Nephron (organoid): ENCODE measurements around the gene APOBEC3C.
"Not testable (repeated sequence)": the region's sequence is repeated elsewhere in the genome, so short reads cannot be mapped to it uniquely, and the experiment has no call there.

Experiments
- H3K27ac Mint-ChIP-seq, 3 experiments: 2 replicates each; pipeline ENCODE4 v1.8.0; 2020; ENCODE audit warnings: mixed read lengths in 3 of 3, mild to moderate bottlenecking in 2 of 3, moderate library complexity in 1 of 3
- H3K27me3 Mint-ChIP-seq: 2 replicates; pipeline ENCODE4 v1.8.0; 2021; ENCODE audit warnings: low read depth, mild to moderate bottlenecking, moderate library complexity, mixed read lengths
- H3K36me3 Mint-ChIP-seq: 2 replicates; pipeline ENCODE4 v1.8.0; 2020; ENCODE audit warnings: low read depth, mixed read lengths
- H3K4me1 Mint-ChIP-seq: 2 replicates; pipeline ENCODE4 v1.8.0; 2020; ENCODE audit warnings: mixed read lengths
- H3K4me3 Mint-ChIP-seq, 3 experiments: 2 replicates each; pipeline ENCODE4 v1.8.0; 2020; ENCODE audit warnings: mild to moderate bottlenecking in 3 of 3, mixed read lengths in 3 of 3, moderate library complexity in 2 of 3
- H3K9me3 Mint-ChIP-seq: 2 replicates; pipeline ENCODE4 v1.8.0; 2020; ENCODE audit warnings: mixed read lengths
- TF ChIP-seq, protein P1 (sequence below), 3 experiments: fragments of 200-600 bp; sonication (generic); IDR thresholded peaks; one replicate each; pipeline ENCODE4 v1.5.0; 2021; ENCODE audit warnings: antibody characterized with exemption in 3 of 3; ENCODE audit not compliant: unreplicated experiment in 3 of 3

Gene APOBEC3C

DNA sequence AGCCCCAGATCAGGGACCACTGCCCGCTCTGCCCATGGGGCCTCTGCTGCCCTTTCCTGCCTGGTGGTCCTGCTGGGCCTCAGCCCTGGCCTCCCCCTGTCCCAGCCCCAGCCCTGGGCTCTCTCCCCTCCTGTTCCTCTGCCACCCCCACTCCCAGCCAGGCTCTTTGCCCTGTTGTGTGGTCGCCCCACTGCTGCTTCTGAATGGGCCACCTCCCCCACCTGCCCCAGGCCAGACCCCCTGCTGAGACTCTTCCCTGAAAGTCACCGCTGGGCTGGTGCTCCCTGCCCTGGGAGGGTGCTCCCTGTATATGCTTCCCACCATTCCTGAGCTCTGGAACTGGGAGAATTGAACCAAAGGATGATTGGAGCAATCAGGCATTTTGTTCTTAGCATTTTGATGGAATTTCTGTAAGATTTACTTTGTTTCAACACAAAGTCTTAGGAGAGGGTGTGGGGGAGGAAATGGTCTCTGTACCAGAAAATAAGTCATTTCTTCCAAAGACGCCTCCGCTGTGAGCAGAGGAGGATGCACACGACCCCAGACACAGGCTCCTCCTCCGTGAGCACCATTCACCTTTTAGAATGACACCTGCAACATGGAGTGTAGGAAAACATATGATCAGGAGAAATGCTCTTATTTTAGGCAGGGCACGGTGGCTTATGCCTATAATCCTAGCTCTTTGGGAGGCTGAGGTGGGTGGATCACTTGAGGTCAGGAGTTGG, 26.7 kb upstream of the APOBEC3C start:
- Mint-ChIP-seq H3K9me3 (peaks cover 7% of the 10 kb centered on the region), H3K27me3 (no peaks in the 10 kb centered on the region), H3K4me3 (no peak overlapping the region), H3K27ac (no peak overlapping the region), H3K36me3 (peaks cover 3% of the 10 kb centered on the region), H3K4me1 (peaks cover 1% of the 10 kb centered on the region)
- TF ChIP-seq, protein P1, sequence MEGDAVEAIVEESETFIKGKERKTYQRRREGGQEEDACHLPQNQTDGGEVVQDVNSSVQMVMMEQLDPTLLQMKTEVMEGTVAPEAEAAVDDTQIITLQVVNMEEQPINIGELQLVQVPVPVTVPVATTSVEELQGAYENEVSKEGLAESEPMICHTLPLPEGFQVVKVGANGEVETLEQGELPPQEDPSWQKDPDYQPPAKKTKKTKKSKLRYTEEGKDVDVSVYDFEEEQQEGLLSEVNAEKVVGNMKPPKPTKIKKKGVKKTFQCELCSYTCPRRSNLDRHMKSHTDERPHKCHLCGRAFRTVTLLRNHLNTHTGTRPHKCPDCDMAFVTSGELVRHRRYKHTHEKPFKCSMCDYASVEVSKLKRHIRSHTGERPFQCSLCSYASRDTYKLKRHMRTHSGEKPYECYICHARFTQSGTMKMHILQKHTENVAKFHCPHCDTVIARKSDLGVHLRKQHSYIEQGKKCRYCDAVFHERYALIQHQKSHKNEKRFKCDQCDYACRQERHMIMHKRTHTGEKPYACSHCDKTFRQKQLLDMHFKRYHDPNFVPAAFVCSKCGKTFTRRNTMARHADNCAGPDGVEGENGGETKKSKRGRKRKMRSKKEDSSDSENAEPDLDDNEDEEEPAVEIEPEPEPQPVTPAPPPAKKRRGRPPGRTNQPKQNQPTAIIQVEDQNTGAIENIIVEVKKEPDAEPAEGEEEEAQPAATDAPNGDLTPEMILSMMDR (IDR thresholded peaks at IDR 0.05; ENCODE audit: unreplicated experiment in 3 of 3), result no peak

DNA sequence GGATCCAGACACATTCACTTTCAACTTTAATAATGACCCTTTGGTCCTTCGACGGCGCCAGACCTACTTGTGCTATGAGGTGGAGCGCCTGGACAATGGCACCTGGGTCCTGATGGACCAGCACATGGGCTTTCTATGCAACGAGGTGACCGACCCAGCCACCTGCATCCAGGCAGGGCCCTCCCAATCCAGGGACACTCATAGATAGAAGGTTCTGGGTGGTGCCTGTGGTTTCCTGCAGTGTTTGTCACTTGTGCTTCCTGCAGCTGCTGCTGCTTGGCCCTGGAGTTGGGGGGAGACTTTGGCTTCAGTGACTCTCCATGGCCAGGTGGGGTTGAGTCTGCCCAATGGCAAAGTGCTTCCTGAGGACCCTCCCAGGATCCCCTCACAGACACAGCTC, 24.6 kb upstream of the APOBEC3C start:
- H3K27ac Mint-ChIP-seq, result no peak overlapping the region
- peaks cover 17% of the 10 kb centered on the region for H3K4me1 Mint-ChIP-seq
- no peaks in the 10 kb centered on the region for H3K36me3 Mint-ChIP-seq
- TF ChIP-seq, protein P1 (IDR thresholded peaks at IDR 0.05; ENCODE audit: unreplicated experiment in 3 of 3), result no peak
- no peaks in the 10 kb centered on the region for H3K9me3 Mint-ChIP-seq
- no peaks in the 10 kb centered on the region for H3K27me3 Mint-ChIP-seq
- no peak overlapping the region for H3K4me3 Mint-ChIP-seq

DNA sequence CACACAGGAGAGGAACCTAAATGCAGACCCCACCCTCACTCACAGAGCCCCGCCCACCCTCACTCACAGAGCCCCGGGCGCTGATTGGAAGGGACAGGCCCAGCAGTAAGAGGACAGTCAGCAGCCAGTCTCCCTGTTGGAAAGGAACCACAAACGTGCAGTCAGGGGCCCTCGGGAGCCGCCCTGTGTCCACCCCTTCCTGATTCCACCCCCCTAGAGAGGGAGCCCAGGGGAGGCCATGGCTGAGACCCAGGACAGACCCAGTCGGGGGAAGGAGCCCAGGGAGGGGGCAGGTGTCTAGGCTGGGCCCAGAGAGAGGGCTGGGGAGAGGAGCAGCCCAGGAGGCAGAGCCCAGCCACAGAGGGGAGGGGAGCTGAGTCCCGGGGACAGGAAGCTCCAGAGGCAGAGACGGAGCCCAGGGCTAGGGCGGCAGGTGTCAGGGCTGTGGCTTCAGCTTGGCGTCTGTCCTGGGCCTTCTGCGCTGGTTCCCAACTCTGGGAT, 21.1 kb upstream of the APOBEC3C start:
- not testable (repeated sequence) for H3K9me3 Mint-ChIP-seq, H3K4me3 Mint-ChIP-seq, H3K36me3 Mint-ChIP-seq
- H3K27me3 Mint-ChIP-seq, result peaks cover 12% of the 10 kb centered on the region
- peaks cover 17% of the 10 kb centered on the region for H3K4me1 Mint-ChIP-seq
- peak overlapping the region in 2 of 3 experiments; percentile 30 to 48 for H3K27ac Mint-ChIP-seq

DNA sequence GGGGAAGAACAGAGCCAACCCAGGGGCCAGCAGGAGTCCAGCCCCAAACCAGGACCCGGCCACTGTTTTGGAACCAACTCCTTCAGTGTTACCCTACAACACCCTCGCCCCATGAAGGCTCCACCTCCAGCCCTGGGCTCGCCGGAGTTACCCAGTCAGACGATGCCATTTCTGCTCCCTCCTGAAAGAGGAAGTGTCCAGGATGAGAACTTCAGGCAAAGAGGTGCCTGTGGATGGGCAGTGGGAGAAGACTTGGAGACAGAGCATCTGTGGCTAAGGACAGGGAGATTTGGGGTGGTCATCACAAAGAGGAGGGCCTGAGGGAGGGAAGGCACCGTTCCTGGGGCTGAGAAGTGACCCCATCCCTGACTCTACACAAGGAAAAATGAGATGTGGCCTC, 18.0 kb upstream of the APOBEC3C start:
- peaks cover 17% of the 10 kb centered on the region for H3K4me1 Mint-ChIP-seq
- TF ChIP-seq, protein P1 (IDR thresholded peaks at IDR 0.05; ENCODE audit: unreplicated experiment in 3 of 3), result no peak
- H3K4me3 Mint-ChIP-seq, result no peak overlapping the region
- no peak overlapping the region for H3K27ac Mint-ChIP-seq
- peaks cover 19% of the 10 kb centered on the region for H3K27me3 Mint-ChIP-seq
- H3K9me3 Mint-ChIP-seq, result peaks cover 7% of the 10 kb centered on the region
- H3K36me3 Mint-ChIP-seq, result no peaks in the 10 kb centered on the region

DNA sequence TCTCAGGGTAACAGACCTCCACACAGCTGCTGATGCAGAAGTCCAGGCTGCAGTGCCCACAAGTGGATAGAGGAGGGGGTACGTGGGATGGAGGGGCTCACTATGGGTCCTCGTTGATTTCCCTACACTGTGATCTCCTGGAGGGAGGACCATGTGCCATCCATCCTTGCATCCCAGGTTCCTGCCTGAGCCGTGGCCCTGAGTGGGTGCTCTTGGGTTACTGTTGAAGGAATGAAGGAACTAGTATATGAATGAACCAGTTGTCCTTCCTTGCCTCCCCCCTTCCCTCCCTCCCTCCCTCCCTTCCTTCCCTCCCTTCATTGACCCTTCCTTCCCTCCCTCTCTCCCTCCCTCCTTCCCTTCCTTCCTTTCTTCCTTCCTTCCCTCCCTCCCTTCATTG, 16.5 kb upstream of the APOBEC3C start:
- TF ChIP-seq, protein P1 (IDR thresholded peaks at IDR 0.05; ENCODE audit: unreplicated experiment in 3 of 3), result no peak
- H3K4me1 Mint-ChIP-seq, result peaks cover 15% of the 10 kb centered on the region
- H3K36me3 Mint-ChIP-seq, result no peaks in the 10 kb centered on the region
- no peak overlapping the region for H3K4me3 Mint-ChIP-seq
- no peak overlapping the region for H3K27ac Mint-ChIP-seq
- H3K27me3 Mint-ChIP-seq, result peaks cover 19% of the 10 kb centered on the region
- peaks cover 7% of the 10 kb centered on the region for H3K9me3 Mint-ChIP-seq

DNA sequence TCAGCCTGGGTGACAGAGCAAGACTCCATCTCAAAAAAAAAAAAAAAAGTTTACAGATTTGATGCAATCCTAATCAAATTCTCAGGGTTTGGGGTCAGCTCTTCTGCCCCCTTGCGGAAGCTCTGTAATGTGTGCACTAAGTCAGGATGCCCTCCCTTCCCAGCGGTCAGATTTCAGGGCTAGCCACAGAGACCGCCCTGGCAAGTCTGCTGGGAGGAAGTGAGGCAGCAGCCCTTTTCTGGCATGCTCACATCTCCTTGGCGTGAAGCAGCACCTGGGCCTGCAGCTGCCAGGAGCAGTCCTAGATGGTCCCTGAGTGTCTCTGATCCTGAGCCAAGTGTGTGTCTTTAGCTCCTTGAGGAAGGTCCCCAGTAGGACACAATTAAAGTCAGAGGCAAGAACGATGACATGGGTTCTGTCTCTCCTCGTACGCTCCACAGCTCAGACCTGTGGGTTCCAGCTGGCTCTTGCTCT, 10.9 kb upstream of the APOBEC3C start:
- Mint-ChIP-seq H3K4me1 (peaks cover 9% of the 10 kb centered on the region), H3K27me3 (peaks cover 12% of the 10 kb centered on the region), H3K36me3 (no peaks in the 10 kb centered on the region), H3K9me3 (peaks cover 6% of the 10 kb centered on the region), H3K4me3 (no peak overlapping the region), H3K27ac (peak overlapping the region in 2 of 3 experiments; percentile 5 to 61)
- TF ChIP-seq, protein P1 (IDR thresholded peaks at IDR 0.05; ENCODE audit: unreplicated experiment in 3 of 3), result peak; percentile 68 to 77 (median 71)
